A673 (cell line): ENCODE data around the gene NXPH2.

Experiments
- CTCF ChIP-seq: fragments of 300-800, 200-600 bp; sonication (generic); conservative IDR thresholded peaks from 2 replicates; pipeline ENCODE4 v1.5.1; 2017; ENCODE audit warnings: low read depth, mild to moderate bottlenecking, antibody characterized with exemption, low read length, moderate library complexity, mixed read lengths
- EZH2 ChIP-seq: fragments of 200-600 bp; sonication (generic); IDR thresholded peaks from 2 replicates; pipeline ENCODE4 v1.6.1; 2017; ENCODE audit warnings: borderline replicate concordance, low read depth, mild to moderate bottlenecking, mixed read lengths, antibody characterized with exemption, low read length; ENCODE audit not compliant: poor library complexity, severe bottlenecking

GRCh38 chr2:138724729-138725459 is 55.3 kb downstream of the NXPH2 start:
- no peak for TF ChIP-seq EZH2
- TF ChIP-seq CTCF: no peak
